GM21786 (cell line): ENCODE data around the gene FAAP100.

Source experiments
- ATAC-seq: cut with Tn5 transposase; IDR thresholded peaks from one replicate; pipeline ENCODE4 v1.9.1; 2021; ENCODE audit not compliant: unreplicated experiment

The FAAP100 gene

GRCh38 chr17:81526662-81527571 is 25.2 kb downstream of the FAAP100 start:
- no peak for ATAC-seq

DNA sequence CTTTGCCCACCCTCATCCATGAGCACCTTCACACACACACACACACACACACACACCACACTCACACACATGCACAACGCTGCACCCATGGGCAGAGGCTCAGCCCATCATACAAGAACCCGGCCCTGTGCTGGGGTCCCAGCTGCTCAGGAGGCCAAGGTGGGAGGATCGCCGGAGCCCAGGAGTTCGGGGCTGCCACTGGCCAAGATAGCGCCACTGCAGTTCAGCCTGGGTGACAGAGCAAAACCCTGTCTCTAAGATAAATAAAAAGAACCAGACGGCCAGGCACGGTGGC is 27.3 kb downstream of the FAAP100 start:
- no peak for ATAC-seq

- ATAC-seq, result no peak
Observed at GRCh38 chr17:81524039-81524864, 27.9 kb downstream of the FAAP100 start.

GRCh38 chr17:81523402-81524038 is 28.6 kb downstream of the FAAP100 start:
- ATAC-seq, result no peak

GRCh38 chr17:81522491-81523401 is 29.4 kb downstream of the FAAP100 start:
- ATAC-seq, result no peak

GRCh38 chr17:81520021-81520901 is 31.9 kb downstream of the FAAP100 start:
- no peak for ATAC-seq

DNA sequence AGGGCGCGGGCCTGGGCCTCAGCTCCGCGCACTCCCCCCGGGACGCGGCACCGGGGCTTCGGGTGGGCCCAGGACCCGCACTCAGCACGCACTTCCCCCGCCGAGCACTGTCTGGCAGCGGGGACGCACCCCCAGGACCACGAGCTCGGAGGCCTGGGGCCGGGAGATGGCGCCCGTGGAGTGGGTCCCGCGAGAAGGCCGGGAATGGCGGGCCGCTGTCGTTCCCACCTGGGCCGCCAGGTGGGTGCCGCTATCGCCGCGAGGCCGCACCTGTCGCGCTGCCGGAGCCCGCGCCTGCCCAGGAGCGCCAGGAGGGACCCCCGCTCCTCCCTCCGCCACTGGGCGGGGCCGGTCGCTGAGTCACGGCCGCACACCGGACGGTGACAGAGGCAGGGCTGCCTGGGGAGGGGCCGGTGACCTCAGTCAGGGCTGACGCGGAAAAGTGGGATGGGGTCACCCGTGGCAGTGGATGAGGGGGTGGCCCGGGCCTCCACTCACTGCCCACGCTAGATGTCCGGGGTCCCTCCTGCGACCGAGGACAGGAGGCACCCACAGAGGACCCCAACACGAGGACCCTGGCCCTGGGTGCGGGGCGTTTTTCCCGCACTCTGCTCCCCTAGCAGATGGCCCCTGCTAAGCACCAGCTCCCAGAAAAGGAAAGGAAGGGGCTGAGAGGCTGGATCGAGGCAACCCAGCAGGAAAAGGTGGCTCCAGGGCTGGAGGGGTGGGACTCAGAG is 32.7 kb downstream of the FAAP100 start:
- no peak for ATAC-seq

- no peak for ATAC-seq
Observed at GRCh38 chr17:81518785-81519283, 33.3 kb downstream of the FAAP100 start.

DNA sequence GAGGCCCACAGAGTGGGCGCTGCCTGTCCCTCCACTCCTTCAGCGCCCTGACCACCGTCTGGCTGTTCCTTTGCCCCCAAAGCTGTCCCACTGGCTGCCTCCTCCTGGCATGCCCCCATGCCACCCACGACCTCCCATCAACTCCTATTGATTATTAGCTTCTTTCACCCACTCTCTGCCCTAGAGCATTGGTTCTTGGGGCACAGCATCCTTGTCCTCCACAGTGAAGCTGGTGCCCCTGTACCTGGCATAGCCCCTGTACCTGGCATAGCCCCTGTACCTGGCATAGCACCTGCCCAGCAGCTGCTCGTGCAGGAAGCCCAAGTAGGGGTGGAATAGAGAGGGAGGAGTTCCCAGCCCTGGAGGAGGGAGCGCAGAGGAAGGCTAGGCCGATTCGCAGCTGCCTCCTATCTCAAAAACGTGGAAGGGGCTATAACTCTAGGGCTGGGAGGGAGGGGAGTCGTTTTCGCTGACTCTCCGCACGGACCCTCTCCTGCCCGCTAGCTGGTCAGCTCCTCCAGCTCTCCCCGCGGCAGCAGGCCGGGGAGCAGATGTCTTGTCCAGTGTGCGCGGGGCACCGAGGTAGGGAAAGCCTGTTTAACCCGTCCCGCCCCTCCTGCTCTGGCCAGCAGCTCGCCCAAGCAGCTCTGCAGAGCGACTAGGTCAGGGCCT is 33.9 kb downstream of the FAAP100 start:
- no peak for ATAC-seq

DNA sequence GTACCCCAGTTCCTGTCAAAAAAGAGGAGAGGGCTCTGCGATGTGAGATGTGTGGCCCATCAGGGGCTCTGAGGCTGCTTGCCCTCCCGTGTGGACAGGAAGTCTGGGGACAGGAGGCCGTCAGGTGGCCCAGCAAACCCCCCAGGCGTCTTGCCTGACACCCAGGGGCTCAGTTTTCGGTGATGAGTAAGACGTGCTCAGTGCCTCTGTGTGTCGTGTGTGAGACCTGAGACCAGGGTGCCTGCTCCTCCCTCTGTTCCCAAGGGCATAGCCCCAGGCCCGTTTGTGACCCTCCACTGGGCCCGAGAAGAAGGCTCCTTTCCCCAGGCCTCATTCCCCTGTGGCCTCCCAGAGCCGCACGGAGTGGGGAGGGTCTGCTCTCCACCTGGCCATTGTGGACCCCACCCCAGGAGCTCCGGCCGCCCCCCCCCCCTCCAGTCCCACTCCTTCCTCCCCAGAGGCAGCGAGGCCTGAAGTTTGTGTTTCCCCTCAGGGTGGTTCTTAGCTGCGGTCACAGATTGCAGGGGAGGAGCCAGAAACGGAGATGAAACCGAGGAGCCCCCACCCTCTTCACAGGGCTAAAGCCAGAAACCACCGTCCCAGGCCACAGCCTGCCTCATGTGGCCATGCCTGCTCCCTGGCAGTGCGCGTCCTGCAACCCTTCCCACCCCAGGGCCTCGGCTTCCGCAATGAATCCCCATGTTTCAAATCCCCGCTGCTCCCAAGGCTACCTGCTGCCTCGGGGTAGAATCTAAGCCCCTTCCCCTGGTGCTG is 34.6 kb downstream of the FAAP100 start:
- ATAC-seq, result peak; percentile 26

DNA sequence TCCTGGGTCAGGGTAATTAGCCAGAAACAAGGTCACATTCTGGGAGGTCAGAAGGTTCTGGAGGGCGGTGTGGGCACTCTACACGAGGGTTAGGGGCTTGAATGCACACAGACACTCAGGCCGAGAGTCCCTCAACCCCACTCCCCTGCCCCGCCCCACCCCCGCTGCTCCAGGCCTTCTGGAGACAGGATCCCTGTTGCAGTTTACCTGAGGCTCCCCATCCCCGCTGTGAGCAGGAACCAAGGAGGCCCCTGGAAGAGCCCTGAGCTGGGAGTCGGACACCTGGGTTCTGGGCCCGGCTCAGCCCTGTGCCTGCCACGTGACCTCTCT is 35.2 kb downstream of the FAAP100 start:
- ATAC-seq, result no peak

- no peak for ATAC-seq
Observed at GRCh38 chr17:81516439-81516838, 35.7 kb downstream of the FAAP100 start.

DNA sequence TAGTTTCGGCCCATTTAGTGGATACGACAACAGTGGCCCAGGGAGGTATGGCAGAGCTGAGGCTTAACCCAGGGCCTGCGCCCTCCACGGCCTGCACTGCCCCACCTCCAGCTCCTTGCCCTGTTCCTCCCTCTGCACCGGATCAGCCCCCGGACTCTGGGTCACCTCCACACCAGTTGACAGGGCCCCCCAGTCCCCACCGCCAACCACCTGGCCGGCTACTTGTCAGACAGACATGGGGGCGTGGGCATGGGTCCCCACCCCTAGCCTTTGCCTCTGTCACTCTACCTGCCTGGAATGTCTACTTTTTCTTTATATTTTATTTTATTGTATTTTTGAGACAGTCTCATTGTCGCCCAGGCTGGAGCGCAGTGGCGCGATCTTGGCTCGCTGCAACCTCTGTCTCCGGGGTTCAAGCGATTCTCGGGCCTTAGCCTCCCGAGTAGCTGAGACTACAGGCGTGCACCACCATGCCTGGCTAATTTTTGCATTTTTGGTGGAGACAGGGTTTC is 36.6 kb downstream of the FAAP100 start:
- ATAC-seq, result no peak

GRCh38 chr17:81514739-81515529 is 37.2 kb downstream of the FAAP100 start:
- ATAC-seq, result peak; percentile 19

DNA sequence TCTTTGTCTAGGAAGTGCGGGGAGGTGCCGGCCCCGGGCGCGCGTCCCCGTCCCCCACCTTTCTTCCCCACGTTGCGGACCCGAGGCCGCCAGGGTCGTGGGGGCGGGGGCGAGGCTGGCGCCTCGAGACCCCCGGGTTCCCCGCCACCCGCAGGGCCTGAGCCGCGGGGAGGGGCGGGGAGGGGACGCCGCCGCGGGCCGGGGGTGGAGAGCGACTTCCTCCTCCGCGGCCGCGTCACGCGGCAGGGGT is 37.7 kb downstream of the FAAP100 start:
- ATAC-seq, result no peak

GRCh38 chr17:81513753-81514488 is 38.2 kb downstream of the FAAP100 start:
- no peak for ATAC-seq
